Measurements from ENCODE around the gene DNAJC5. TPM values are rescaled to one million over a fixed set of nuclear protein-coding genes. Genes with fewer than 3 reads are reported as not detected.

The DNAJC5 gene
- total and polyA plus RNA-seq, 9 of the 15 experiments (the other 6 are each of a cell fraction or from before 2014, with no cell fraction given), result 0.95 to 42.8 (median 23.4) TPM

GRCh38 chr20:63890201-63890576, 4.7 kb upstream of the DNAJC5 start:
- H3K9me1 ChIP-seq (ENCODE audit: control insufficient read depth, insufficient read depth, low read length), result no peaks in the 10 kb centered on the region
- no peaks in the 10 kb centered on the region for H3K27me3 ChIP-seq (ENCODE audit: control insufficient read depth in 2 of 2, insufficient read depth in 2 of 2, low read length in 2 of 2)
- ChIA-PET CTCF (ENCODE audit: low intra/inter-chr PET ratio) (no interaction called here), POLR2A (interaction anchor here (0.5 to 2.7 kb wide), 3 partner anchors 8 to 25 kb away, joined by 3 to 12 read pairs (median 3); partner anchors contain the start of gene TPD52L2)
- FAIRE-seq, result no peak
- intact Hi-C loops (cut with micrococcal nuclease), result no loop called here
- H3K36me3 ChIP-seq (ENCODE audit: control insufficient read depth, insufficient read depth, low read length), result peaks cover 54% of the 10 kb centered on the region; the same call in 2 of the 3 replicates
- H3K9me3 ChIP-seq (replicated peaks; ENCODE audit: control insufficient read depth, insufficient read depth, low read depth, low read length), result no peaks in the 10 kb centered on the region
- no peak for TF ChIP-seq BRD9 (IDR thresholded peaks at IDR 0.05; ENCODE audit: low read depth, partially characterized antibody)
- no peak for TF ChIP-seq SREBF1 (IDR thresholded peaks at IDR 0.05; ENCODE audit: borderline replicate concordance, low read depth, low read length)
- TF ChIP-seq SRF (CRISPR knock-in tag; IDR thresholded peaks at IDR 0.05), result no peak
- no peak for TF ChIP-seq CXXC5 (CRISPR knock-in tag; IDR thresholded peaks at IDR 0.05)
- no peak for TF ChIP-seq TAF1 (IDR thresholded peaks at IDR 0.05; ENCODE audit: control insufficient read depth, extremely low read depth, insufficient read depth, low read length, severe bottlenecking)
- no peak for TF ChIP-seq NEUROD1 (IDR thresholded peaks at IDR 0.05; ENCODE audit: borderline replicate concordance, low read depth, low read length, partially characterized antibody)
- no peak for TF ChIP-seq NR2C1 (IDR thresholded peaks at IDR 0.05)
- TF ChIP-seq NR2C1 (tag; IDR thresholded peaks at IDR 0.05), result no peak
- no peak for TF ChIP-seq ARID2 (IDR thresholded peaks at IDR 0.05)
- no peak for TF ChIP-seq HNRNPH1 (optimal IDR thresholded peaks at IDR 0.05; ENCODE audit: low read depth, low read length)
- no peak for TF ChIP-seq SP1 (CRISPR knock-in tag; IDR thresholded peaks at IDR 0.05)
- no peak for TF ChIP-seq CREM (IDR thresholded peaks at IDR 0.05; ENCODE audit: low read depth)
- TF ChIP-seq EZH2 (IDR thresholded peaks at IDR 0.05; ENCODE audit: borderline replicate concordance, low read depth, low read length), result no peak
- no peak for TF ChIP-seq CEBPG (CRISPR knock-in tag; IDR thresholded peaks at IDR 0.05)
- TF ChIP-seq CEBPG (tag; conservative IDR thresholded peaks at IDR 0.05 in 1 of 2, IDR thresholded peaks at IDR 0.05 in 1 of 2), result peak; percentile 57 to 69
- no peak for TF ChIP-seq NFRKB (IDR thresholded peaks at IDR 0.05; ENCODE audit: low read depth)
- TF ChIP-seq THAP7 (CRISPR knock-in tag; IDR thresholded peaks at IDR 0.05), result no peak
- peak; percentile 84 for TF ChIP-seq CEBPB (tag; IDR thresholded peaks at IDR 0.05)
- in situ Hi-C loops (cut with MboI), result no loop called here
- H3K79me2 ChIP-seq (ENCODE audit: control insufficient read depth, insufficient read depth, low read length), result no peaks in the 10 kb centered on the region
- H3K4me2 ChIP-seq (ENCODE audit: insufficient read depth, low read length), result no peak overlapping the region
- WGBS (ENCODE audit: insufficient coverage, low coverage, missing lambda C conversion rate), result 87% methylated on average over 7 of the region's 7 CpGs
- peaks cover 8 to 25% of the 10 kb centered on the region in 2 experiments; a peak in 4 of 5 replicates for H3K4me1 ChIP-seq (replicated peaks in 1 of 2; ENCODE audit: control insufficient read depth in 2 of 2, insufficient read depth in 2 of 2, low read length in 2 of 2)
- DNase-seq (ENCODE audit: extremely low read depth in 1 of 4, low spot score in 3 of 4), result no peak
- H2AFZ ChIP-seq (ENCODE audit: low read depth, low read length), result no peak overlapping the region
- no peak overlapping the region for H3K9ac ChIP-seq (ENCODE audit: insufficient read depth in 1 of 2, low read depth in 2 of 2, low read length in 2 of 2)
- H3K4me3 ChIP-seq, result no peak overlapping the region
- peaks cover 7% of the 10 kb centered on the region; the same call in 1 of the 2 replicates for H4K20me1 ChIP-seq (replicated peaks; ENCODE audit: control insufficient read depth, insufficient read depth, low read length)
- H3K27ac ChIP-seq (ENCODE audit: extremely low read depth, low read depth, low read length), result no peak overlapping the region
- no TSS peak for BruUV-seq (replicated peaks)
- ATAC-seq, result no peak
